Measurements from ENCODE around the gene GPANK1. TPM values are rescaled to one million over a fixed set of nuclear protein-coding genes. Genes with fewer than 3 reads are reported as not detected.

Gene GPANK1
- total and polyA plus RNA-seq, 2 of the 13 experiments (the other 11 are each of a cell fraction or from before 2014, with no cell fraction given) = 15.4 to 22.8 TPM

- TF ChIP-seq ZNF768 (CRISPR knock-in tag; IDR thresholded peaks at IDR 0.05) (peak; percentile 61; the same call in 1 of the 2 replicates), ZSCAN25 (CRISPR knock-in tag; IDR thresholded peaks at IDR 0.05) (peak; percentile 33; the same call in 1 of the 2 replicates), SMAD9 (CRISPR knock-in tag; IDR thresholded peaks at IDR 0.05) (no peak), AKAP8 (CRISPR knock-in tag; IDR thresholded peaks at IDR 0.05) (no peak), ARID5B (CRISPR knock-in tag; IDR thresholded peaks at IDR 0.05) (peak; percentile 84), ARID2 (CRISPR knock-in tag; IDR thresholded peaks at IDR 0.05; ENCODE audit: borderline replicate concordance) (peak; percentile 45; the same call in 1 of the 2 replicates), STAT6 (CRISPR knock-in tag; IDR thresholded peaks at IDR 0.05; ENCODE audit: borderline replicate concordance) (no peak; the same call in 1 of the 2 replicates), SMAD3 (CRISPR knock-in tag; IDR thresholded peaks at IDR 0.05) (0 out of 2 replicates have a peak, but pooled peaks have one; percentile 51), ZNF674 (CRISPR knock-in tag; IDR thresholded peaks at IDR 0.05; ENCODE audit: low read depth) (no peak), ZNF550 (CRISPR knock-in tag; IDR thresholded peaks at IDR 0.05; ENCODE audit: borderline replicate concordance) (no peak), ARNT2 (CRISPR knock-in tag; IDR thresholded peaks at IDR 0.05; ENCODE audit: low read depth) (0 out of 2 replicates have a peak, but pooled peaks have one; percentile 15), SETDB1 (CRISPR knock-in tag; IDR thresholded peaks at IDR 0.05; ENCODE audit: borderline replicate concordance) (no peak), DMTF1 (CRISPR knock-in tag; IDR thresholded peaks at IDR 0.05) (no peak), ASH2L (IDR thresholded peaks at IDR 0.05; ENCODE audit: insufficient read length, low read depth, low read length) (peak; percentile 87), DNMT3B (CRISPR knock-in tag; conservative IDR thresholded peaks at IDR 0.05) (0 out of 2 replicates have a peak, but pooled peaks have one; percentile 23), TEF (CRISPR knock-in tag; IDR thresholded peaks at IDR 0.05) (0 out of 2 replicates have a peak, but pooled peaks have one; percentile 17), PCBP1 (IDR thresholded peaks at IDR 0.05; ENCODE audit: borderline replicate concordance, low read depth, low read length) (peak; percentile 66; the same call in 1 of the 2 replicates), ZFP36L2 (CRISPR knock-in tag; IDR thresholded peaks at IDR 0.05) (no peak)
Observed at GRCh38 chr6:31702819-31703716, 38.3 kb upstream of the GPANK1 start, which contains the start of gene ABHD16A (continued).

Data from HepG2 (cell line).